ENCODE data around the gene DBH.

Gene DBH

DNA sequence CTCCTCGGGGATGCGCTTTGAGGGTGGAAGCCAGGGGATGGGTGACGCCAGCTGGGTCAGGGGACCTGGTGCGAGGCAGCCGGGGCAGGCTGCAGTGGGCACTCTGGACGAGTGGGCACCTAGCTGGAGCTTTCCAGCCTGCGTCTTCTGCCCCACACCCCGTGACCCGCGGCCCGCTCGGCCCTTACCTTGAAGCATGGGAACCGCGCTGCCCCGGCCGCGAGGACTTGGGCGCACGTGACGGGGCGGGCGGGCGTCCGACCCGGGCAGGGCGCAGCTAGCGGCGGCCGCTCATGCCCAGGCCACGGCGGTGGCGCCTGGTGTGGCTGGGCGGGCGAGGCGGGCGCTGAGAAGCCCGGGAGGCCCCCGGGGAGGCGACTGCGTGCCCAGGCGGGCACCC lies 27.3 kb upstream of the DBH start:
- no peaks in the 10 kb centered on the region for H3K9me3 Mint-ChIP-seq
- intact Hi-C loops (cut with micrococcal nuclease) = no loop called here
- H3K27ac Mint-ChIP-seq = no peak overlapping the region
- no peak overlapping the region for H3K4me3 Mint-ChIP-seq
- no peaks in the 10 kb centered on the region for H3K36me3 Mint-ChIP-seq (ENCODE audit: low read depth)
- H3K4me1 Mint-ChIP-seq (ENCODE audit: low read depth) = no peaks in the 10 kb centered on the region
- peaks cover 41% of the 10 kb centered on the region for H3K27me3 Mint-ChIP-seq

DNA sequence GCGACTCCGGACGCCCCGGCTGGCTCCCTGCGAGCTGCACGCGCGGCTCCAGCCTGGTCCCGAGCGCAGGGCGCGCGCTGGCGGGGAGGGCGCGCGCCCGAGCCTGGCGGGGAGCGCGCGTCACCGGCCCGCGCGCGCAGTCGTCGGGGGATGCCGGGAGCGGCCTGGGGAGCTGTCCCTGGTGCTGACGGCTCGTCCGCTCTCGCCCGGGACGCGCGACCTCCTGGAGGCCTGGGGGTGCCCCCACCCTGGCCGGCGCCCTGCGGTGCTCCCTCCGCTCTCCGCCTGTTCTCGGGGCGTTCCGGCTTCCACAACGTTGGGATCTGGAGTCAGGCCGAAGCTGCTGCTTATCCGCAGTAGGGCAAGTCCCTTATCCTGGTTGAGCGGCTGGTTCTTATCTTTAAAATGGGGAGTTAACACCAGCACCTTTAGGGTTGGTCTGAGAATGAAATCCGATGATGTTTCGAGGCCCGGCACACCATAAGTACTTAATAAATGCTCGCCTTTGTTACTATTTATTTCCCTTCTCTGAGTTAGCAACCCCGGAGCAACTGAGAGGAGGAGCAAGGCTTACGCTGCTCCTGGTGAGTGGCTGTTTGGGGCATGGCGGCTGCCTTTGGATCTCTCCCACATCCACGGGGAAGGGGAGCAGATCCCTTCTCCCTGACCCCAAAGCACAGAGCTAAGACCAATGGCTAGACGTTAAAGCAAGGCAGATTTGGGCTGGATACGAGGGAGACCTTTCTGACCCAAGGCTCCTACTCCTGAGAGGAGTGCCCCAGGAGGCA lies 26.7 kb upstream of the DBH start, which contains the start of gene FAM163B:
TSS of gene FAM163B (minus strand) at position 79 of the 788 bp plus-strand sequence. CDS start 29,166 bp downstream, outside the sequence.
- no peak within 1 kb of the TSS for H3K27ac Mint-ChIP-seq

GRCh38 chr9:133610845-133611244 lies 25.3 kb upstream of the DBH start:
- peaks cover 43% of the 10 kb centered on the region for H3K27me3 Mint-ChIP-seq
- H3K36me3 Mint-ChIP-seq (ENCODE audit: low read depth) = no peaks in the 10 kb centered on the region
- intact Hi-C loops (cut with micrococcal nuclease) = no loop called here
- no peak overlapping the region for H3K27ac Mint-ChIP-seq
- H3K4me1 Mint-ChIP-seq (ENCODE audit: low read depth) = no peaks in the 10 kb centered on the region
- no peaks in the 10 kb centered on the region for H3K9me3 Mint-ChIP-seq
- H3K4me3 Mint-ChIP-seq = no peak overlapping the region

More for the DNA sequence above, 26.7 kb upstream of the DBH start, which contains the start of gene FAM163B:
- no peaks in the 10 kb centered on the region for H3K4me1 Mint-ChIP-seq (ENCODE audit: low read depth)
- H3K36me3 Mint-ChIP-seq (ENCODE audit: low read depth) = no peaks in the 10 kb centered on the region
- no peaks in the 10 kb centered on the region for H3K9me3 Mint-ChIP-seq
- intact Hi-C loops (cut with micrococcal nuclease) = no loop called here
- no peak within 1 kb of the TSS for H3K4me3 Mint-ChIP-seq
- peaks cover 41% of the 10 kb centered on the region for H3K27me3 Mint-ChIP-seq

DNA sequence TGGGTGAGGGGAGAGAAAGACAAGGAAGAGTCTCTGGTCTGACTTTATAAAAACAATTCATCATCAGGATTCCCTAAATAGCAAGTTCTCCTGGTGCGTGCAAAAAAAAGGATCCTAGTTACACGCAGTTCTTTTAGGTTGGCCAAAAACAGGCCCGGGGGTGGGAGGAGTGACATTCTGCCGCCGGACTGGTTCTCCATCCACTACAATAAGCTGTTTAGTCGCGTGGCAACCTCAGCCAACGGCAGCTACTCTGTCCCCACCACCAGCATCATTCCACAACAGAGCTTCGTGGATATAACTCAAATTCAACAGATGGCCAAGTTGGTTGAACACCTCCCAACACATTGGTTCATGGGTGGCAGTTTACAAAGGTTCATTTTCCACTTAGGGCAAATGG lies 24.1 kb upstream of the DBH start:
- H3K9me3 Mint-ChIP-seq = no peaks in the 10 kb centered on the region
- H3K27ac Mint-ChIP-seq = no peak overlapping the region
- H3K4me1 Mint-ChIP-seq (ENCODE audit: low read depth) = no peaks in the 10 kb centered on the region
- H3K27me3 Mint-ChIP-seq = peaks cover 42% of the 10 kb centered on the region
- H3K4me3 Mint-ChIP-seq = no peak overlapping the region
- H3K36me3 Mint-ChIP-seq (ENCODE audit: low read depth) = no peaks in the 10 kb centered on the region
- intact Hi-C loops (cut with micrococcal nuclease) = no loop called here

DNA sequence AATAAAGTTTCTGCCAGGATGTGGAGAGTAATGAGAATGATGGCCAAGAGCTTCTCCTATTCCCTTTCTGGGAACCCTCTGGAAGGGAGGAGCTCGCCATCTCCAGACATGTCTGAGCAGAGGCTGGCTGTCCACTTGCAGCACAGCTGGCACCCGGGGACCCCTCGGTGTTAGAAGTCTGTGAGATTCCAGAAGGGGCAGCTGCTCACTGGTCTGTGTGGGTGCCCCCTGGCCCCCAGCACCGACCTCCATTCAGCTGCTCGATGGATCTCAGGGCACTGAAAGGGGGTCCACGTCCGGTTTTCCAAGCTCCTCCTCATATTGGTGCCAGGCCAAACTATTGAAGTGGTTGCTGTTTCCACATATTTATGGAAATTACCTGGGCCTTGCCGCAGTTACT lies 23.3 kb upstream of the DBH start:
- peaks cover 44% of the 10 kb centered on the region for H3K27me3 Mint-ChIP-seq
- no peaks in the 10 kb centered on the region for H3K9me3 Mint-ChIP-seq
- intact Hi-C loops (cut with micrococcal nuclease) = no loop called here

GRCh38 chr9:133613432-133613831 lies 22.7 kb upstream of the DBH start:
- H3K4me3 Mint-ChIP-seq = no peak overlapping the region
- intact Hi-C loops (cut with micrococcal nuclease) = no loop called here
- H3K36me3 Mint-ChIP-seq (ENCODE audit: low read depth) = no peaks in the 10 kb centered on the region
- H3K27me3 Mint-ChIP-seq = peaks cover 42% of the 10 kb centered on the region
- no peaks in the 10 kb centered on the region for H3K9me3 Mint-ChIP-seq
- H3K4me1 Mint-ChIP-seq (ENCODE audit: low read depth) = no peaks in the 10 kb centered on the region
- no peak overlapping the region for H3K27ac Mint-ChIP-seq

More for the DNA sequence above, 23.3 kb upstream of the DBH start:
- H3K4me3 Mint-ChIP-seq = no peak overlapping the region
- H3K36me3 Mint-ChIP-seq (ENCODE audit: low read depth) = no peaks in the 10 kb centered on the region
- H3K4me1 Mint-ChIP-seq (ENCODE audit: low read depth) = no peaks in the 10 kb centered on the region
- no peak overlapping the region for H3K27ac Mint-ChIP-seq

- intact Hi-C loops (cut with micrococcal nuclease) = no loop called here
- Mint-ChIP-seq H3K9me3 (no peaks in the 10 kb centered on the region), H3K36me3 (ENCODE audit: low read depth) (no peaks in the 10 kb centered on the region), H3K4me1 (ENCODE audit: low read depth) (no peaks in the 10 kb centered on the region), H3K27me3 (peaks cover 40% of the 10 kb centered on the region), H3K4me3 (no peak overlapping the region), H3K27ac (no peak overlapping the region)
Observed at GRCh38 chr9:133614056-133614455, 22.1 kb upstream of the DBH start.

- H3K4me1 Mint-ChIP-seq (ENCODE audit: low read depth) = no peaks in the 10 kb centered on the region
- no peak overlapping the region for H3K4me3 Mint-ChIP-seq
- no peaks in the 10 kb centered on the region for H3K36me3 Mint-ChIP-seq (ENCODE audit: low read depth)
- intact Hi-C loops (cut with micrococcal nuclease) = no loop called here
- no peaks in the 10 kb centered on the region for H3K9me3 Mint-ChIP-seq
- peaks cover 36% of the 10 kb centered on the region for H3K27me3 Mint-ChIP-seq
- no peak overlapping the region for H3K27ac Mint-ChIP-seq
Observed at GRCh38 chr9:133614678-133615077, 21.5 kb upstream of the DBH start.

DNA sequence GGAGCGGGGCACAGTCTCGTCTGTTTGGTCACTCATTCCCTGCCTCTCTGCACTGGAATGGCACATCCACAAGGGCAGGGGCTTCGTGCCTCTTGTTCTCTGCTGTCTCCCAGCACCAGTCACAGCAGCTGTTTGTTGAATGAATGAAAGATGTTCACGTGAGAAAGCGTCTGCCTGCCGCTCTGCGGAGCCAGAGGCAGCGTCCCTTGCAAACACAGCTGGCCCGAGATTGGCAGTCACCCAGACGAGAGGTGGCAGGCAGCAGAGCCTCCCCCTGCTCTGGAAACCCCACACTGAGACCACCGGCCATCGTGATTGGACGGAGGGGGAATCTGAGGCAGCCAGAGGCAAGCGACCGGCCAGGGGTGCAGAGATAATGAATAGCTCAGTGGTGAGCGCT lies 21.0 kb upstream of the DBH start:
- H3K4me1 Mint-ChIP-seq (ENCODE audit: low read depth) = no peaks in the 10 kb centered on the region
- H3K27ac Mint-ChIP-seq = no peak overlapping the region
- H3K4me3 Mint-ChIP-seq = no peak overlapping the region
- no peaks in the 10 kb centered on the region for H3K36me3 Mint-ChIP-seq (ENCODE audit: low read depth)
- no peaks in the 10 kb centered on the region for H3K9me3 Mint-ChIP-seq
- peaks cover 32% of the 10 kb centered on the region for H3K27me3 Mint-ChIP-seq
- intact Hi-C loops (cut with micrococcal nuclease) = no loop called here

GRCh38 chr9:133615606-133616188 lies 20.5 kb upstream of the DBH start:
- Mint-ChIP-seq H3K4me1 (ENCODE audit: low read depth) (no peaks in the 10 kb centered on the region), H3K27ac (no peak overlapping the region), H3K36me3 (ENCODE audit: low read depth) (no peaks in the 10 kb centered on the region), H3K9me3 (no peaks in the 10 kb centered on the region), H3K4me3 (no peak overlapping the region), H3K27me3 (peaks cover 29% of the 10 kb centered on the region)
- intact Hi-C loops (cut with micrococcal nuclease) = no loop called here

GRCh38 chr9:133616643-133617405 lies 19.3 kb upstream of the DBH start:
- peaks cover 33% of the 10 kb centered on the region for H3K27me3 Mint-ChIP-seq
- H3K27ac Mint-ChIP-seq = no peak overlapping the region
- intact Hi-C loops (cut with micrococcal nuclease) = no loop called here

DNA sequence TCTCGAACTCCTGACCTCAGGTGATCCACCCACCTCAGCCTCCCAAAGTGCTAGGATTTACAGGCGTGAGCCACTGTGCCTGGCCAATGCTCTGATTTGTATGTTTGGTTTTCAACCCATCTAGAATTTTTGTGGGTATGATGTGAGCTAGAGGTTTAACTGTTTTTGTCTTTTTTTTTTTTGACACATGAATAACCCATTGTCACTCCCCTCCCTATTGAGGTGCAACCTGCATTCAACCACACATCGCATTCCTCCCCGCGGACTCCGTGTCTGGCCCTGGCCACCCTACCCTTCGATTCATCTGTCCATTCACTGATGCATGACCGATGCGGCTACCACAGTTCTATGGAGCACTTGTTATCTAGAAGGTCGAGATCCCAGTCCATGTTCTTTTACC lies 17.4 kb upstream of the DBH start:
- intact Hi-C loops (cut with micrococcal nuclease) = no loop called here
- no peak overlapping the region for H3K4me3 Mint-ChIP-seq
- H3K27ac Mint-ChIP-seq = no peak overlapping the region
- no peaks in the 10 kb centered on the region for H3K36me3 Mint-ChIP-seq (ENCODE audit: low read depth)
- no peaks in the 10 kb centered on the region for H3K4me1 Mint-ChIP-seq (ENCODE audit: low read depth)
- H3K27me3 Mint-ChIP-seq = peaks cover 38% of the 10 kb centered on the region
- H3K9me3 Mint-ChIP-seq = no peaks in the 10 kb centered on the region

More at GRCh38 chr9:133616643-133617405, 19.3 kb upstream of the DBH start:
- Mint-ChIP-seq H3K4me1 (ENCODE audit: low read depth) (no peaks in the 10 kb centered on the region), H3K36me3 (ENCODE audit: low read depth) (no peaks in the 10 kb centered on the region), H3K4me3 (no peak overlapping the region), H3K9me3 (no peaks in the 10 kb centered on the region)

GRCh38 chr9:133619791-133620190 lies 16.4 kb upstream of the DBH start:
- H3K27me3 Mint-ChIP-seq = peaks cover 38% of the 10 kb centered on the region
- no peak overlapping the region for H3K27ac Mint-ChIP-seq
- no peaks in the 10 kb centered on the region for H3K9me3 Mint-ChIP-seq
- intact Hi-C loops (cut with micrococcal nuclease) = no loop called here
- no peaks in the 10 kb centered on the region for H3K36me3 Mint-ChIP-seq (ENCODE audit: low read depth)
- H3K4me3 Mint-ChIP-seq = no peak overlapping the region
- H3K4me1 Mint-ChIP-seq (ENCODE audit: low read depth) = no peaks in the 10 kb centered on the region

- Mint-ChIP-seq H3K27me3 (peaks cover 34% of the 10 kb centered on the region), H3K9me3 (peaks cover 10% of the 10 kb centered on the region)
Observed at GRCh38 chr9:133621725-133622267, 14.4 kb upstream of the DBH start.

More at GRCh38 chr9:133621725-133622267, 14.4 kb upstream of the DBH start:
- Mint-ChIP-seq H3K4me3 (no peak overlapping the region), H3K4me1 (ENCODE audit: low read depth) (no peaks in the 10 kb centered on the region), H3K27ac (no peak overlapping the region), H3K36me3 (ENCODE audit: low read depth) (no peaks in the 10 kb centered on the region)
- intact Hi-C loops (cut with micrococcal nuclease) = no loop called here

All from dendritic cell treated with granulocyte-macrophage colony-stimulating factor and Interleukin-4, amounts not matched to agents 40 ng/mL and 50 ng/mL, for 4 days (primary cell).